ENCODE measurements around the gene SLC9A8. TPM values are rescaled to one million over a fixed set of nuclear protein-coding genes. Genes with fewer than 3 reads are reported as not detected.
"Not testable (repeated sequence)": the region's sequence is repeated elsewhere in the genome, so short reads cannot be mapped to it uniquely, and the experiment has no call there.

The SLC9A8 gene
- polyA plus RNA-seq (ENCODE audit: insufficient read length in 10 of 10) = 1 to 10 TPM; 3.9 to 7.1 (median 5.2) TPM
- long read RNA-seq, donor 1 = 0 reads
- long read RNA-seq, donor 2 = 0 reads
- long read RNA-seq, donor 3 = 0 reads
- long read RNA-seq, donor 4 = 0 reads
- long read RNA-seq, donor 5, full-length matches to known transcripts = 1 of 1 reads
- long read RNA-seq, donor 5, partial matches to known transcripts = 0 of 1 reads
- long read RNA-seq, donor 5, other reads (novel, unspliced or antisense) = 0 of 1 reads
- long read RNA-seq, donor 6, full-length matches to known transcripts = 1 of 1 reads
- long read RNA-seq, donor 6, partial matches to known transcripts = 0 of 1 reads
- long read RNA-seq, donor 6, other reads (novel, unspliced or antisense) = 0 of 1 reads
- long read RNA-seq, donor 7 = 0 reads
- long read RNA-seq, donor 8 = 0 reads
- long read RNA-seq, donor 9 = 0 reads

- DNase-seq = peak; percentile 88 to 96 (median 92)
These were observed at the start of gene SLC9A8 for GRCh38 chr20:49812507-49813304. TSS of gene SLC9A8 (plus strand) at chr20:49812828. CDS start at chr20:49812923, 95 bp downstream.

DNA sequence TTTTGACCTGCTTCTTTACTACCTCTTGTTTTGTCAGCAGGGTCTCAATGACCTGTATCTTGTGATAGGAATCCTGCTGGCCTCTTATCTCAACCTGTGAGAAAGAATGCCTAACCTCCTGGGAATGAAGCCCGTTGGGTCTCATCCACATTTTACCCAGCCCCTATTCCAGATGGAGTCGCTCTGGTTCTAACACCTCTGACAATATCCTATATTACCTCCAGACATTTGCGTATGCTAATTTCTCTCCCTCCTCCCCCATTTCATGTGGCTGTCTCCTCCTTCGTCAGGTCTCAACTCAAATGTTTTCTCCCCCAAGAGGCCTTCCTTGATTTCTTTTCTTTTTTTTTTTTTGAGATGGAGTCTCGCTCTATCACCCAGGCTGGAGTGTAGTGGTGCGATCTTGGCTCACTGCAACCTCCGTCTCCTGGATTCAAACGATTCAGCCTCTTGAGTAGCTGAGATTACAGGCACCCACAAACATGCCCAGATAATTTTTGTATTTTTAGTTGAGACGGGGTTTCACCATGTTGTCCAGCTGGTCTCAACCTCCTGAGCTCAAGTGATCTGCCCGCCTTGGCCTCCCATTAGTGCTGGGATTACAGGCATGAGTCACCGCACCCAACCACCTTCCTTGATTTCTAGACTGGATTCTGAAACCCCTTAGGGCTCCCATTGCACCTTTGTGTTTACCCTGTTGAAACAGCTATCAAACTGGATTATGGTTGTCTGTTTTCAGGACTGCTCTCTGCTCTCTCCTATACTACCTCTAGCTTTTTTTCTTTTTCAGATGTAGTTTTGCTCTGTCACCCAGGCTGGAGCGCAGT, 49.5 kb upstream of the SLC9A8 start:
- no peak for DNase-seq

GRCh38 chr20:49765413-49765736, 47.3 kb upstream of the SLC9A8 start:
- DNase-seq = no peak

- DNase-seq = peak in 1 of 3 donors; percentile 59
These were observed 46.6 kb upstream of the SLC9A8 start for GRCh38 chr20:49765846-49766541.

- DNase-seq = peak in 1 of 3 donors; percentile 51
These were observed 45.6 kb upstream of the SLC9A8 start for GRCh38 chr20:49766979-49767521.

GRCh38 chr20:49768204-49769047, 44.2 kb upstream of the SLC9A8 start:
- DNase-seq = peak in 2 of 3 donors; percentile 78 to 79

GRCh38 chr20:49769048-49769581, 43.5 kb upstream of the SLC9A8 start:
- DNase-seq = peak in 1 of 3 donors; percentile 65

GRCh38 chr20:49770634-49771033, 42.0 kb upstream of the SLC9A8 start:
- no peak for DNase-seq

GRCh38 chr20:49774213-49774612, 38.4 kb upstream of the SLC9A8 start:
- DNase-seq = not testable (repeated sequence)

GRCh38 chr20:49775229-49775693, 37.4 kb upstream of the SLC9A8 start:
- peak; percentile 61 to 77 (median 63) for DNase-seq

- no peak for DNase-seq
These were observed 32.7 kb upstream of the SLC9A8 start for GRCh38 chr20:49779972-49780371.

DNA sequence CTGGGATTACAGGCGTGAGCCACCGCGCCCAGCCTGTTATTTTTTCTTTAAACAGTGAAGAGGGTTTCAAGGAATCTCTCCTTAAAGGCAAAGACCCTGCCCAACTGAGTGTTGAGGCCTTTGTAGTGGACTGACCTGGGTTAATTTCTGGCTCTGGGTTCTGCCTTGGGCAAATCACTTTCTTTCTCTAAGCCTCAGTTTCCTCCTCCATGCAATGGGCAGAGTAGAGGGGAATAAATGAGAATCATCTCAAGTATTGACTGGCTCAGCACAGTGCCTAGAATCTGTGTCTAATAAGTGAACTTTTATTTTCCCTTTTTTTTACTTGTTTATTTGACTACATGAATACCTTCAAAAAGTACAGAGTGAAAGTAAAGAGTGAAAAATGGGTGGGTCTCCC, 31.0 kb upstream of the SLC9A8 start:
- no peak for DNase-seq

DNA sequence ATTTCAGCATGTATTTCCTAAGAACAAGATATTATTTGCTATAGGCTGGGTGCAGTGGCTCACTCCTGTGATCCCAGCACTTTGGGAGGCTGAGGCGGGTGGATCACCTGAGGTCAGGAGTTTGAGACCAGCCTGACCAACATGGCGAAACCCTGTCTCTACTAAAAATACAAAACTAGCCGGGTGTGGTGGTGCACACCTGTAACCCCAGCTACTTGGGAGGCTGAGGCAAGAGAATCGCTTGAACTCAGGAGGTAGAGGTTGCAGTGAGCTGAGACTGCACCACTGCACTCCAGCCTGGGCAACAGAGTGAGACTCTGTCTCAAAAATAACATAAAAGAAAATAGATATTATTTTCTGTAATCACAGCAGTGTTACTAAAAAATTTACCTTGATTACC, 30.2 kb upstream of the SLC9A8 start:
- not testable (repeated sequence) for DNase-seq

- DNase-seq = peak in 1 of 3 donors; percentile 73
These were observed 29.3 kb upstream of the SLC9A8 start for GRCh38 chr20:49783021-49783995.

- DNase-seq = no peak
These were observed 28.3 kb upstream of the SLC9A8 start for GRCh38 chr20:49784291-49784690.

GRCh38 chr20:49785149-49785851, 27.3 kb upstream of the SLC9A8 start:
- DNase-seq = no peak

DNA sequence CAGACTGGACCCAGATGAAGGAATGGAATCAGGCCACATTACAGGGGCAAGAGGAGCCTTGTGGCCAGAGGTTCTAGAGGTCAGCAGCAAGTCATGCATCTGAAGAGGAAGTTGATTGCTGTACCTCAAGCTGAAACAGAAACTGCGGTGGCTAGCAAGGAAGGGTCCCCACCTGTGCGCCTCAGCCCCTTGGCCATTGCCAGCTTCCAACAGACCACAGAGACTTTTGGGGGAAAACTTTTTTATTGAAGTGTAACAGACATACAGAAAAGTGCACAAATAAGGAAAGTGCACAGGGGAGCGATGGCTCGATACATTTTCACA, 26.8 kb upstream of the SLC9A8 start:
- DNase-seq = no peak

DNA sequence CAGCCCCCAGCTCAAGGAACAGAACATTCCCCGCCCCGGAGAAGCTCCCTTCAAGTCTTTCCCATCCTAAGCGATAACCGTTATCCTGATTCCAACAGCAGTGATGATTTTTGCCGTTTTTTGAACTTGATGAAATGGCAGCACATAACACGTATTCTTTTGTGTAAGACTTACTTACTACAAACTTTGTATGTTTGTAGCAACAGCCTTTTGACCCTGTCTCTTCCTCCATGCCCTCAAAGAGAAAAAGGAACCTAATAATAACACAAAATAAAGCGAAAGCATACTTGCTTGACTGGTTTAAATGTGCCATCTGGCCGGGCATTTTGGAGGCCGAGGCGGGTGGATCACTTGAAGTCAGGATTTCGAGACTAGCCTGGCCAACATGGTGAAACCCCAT, 26.4 kb upstream of the SLC9A8 start:
- no peak for DNase-seq

Data from muscle of back (tissue), 13 donors.